CD14-positive monocyte (primary cell): ENCODE data around the gene CNTD1. TPM values are rescaled to one million over a fixed set of nuclear protein-coding genes. Genes with fewer than 3 reads are reported as not detected.

ENCODE experiments used
- DNase-seq, 3 donors: peaks; one replicate each; pipeline ENCODE4 v3.0.0-alpha.2; 2011 to 2022
- H2AFZ ChIP-seq: 2 replicates; pipeline ENCODE4 v1.6.0; 2012; ENCODE audit warnings: mild to moderate bottlenecking, low read depth, low read length, inconsistent platforms; ENCODE audit not compliant: insufficient read depth, poor library complexity, severe bottlenecking
- H3K27ac ChIP-seq, 2 donors: 1 replicate in 1 of 2; 2 replicates in 1 of 2; pipeline ENCODE4 v1.5.1; 2012 to 2013; ENCODE audit warnings: low read length in 2 of 2, control low read depth in 1 of 2, inconsistent platforms in 1 of 2, low read depth in 1 of 2, mild to moderate bottlenecking in 1 of 2
- H3K27me3 ChIP-seq, 2 donors: one replicate each; pipeline versions ENCODE4 v1.6.0 to v1.6.1; 2011 to 2013; ENCODE audit warnings: low read length in 2 of 2; ENCODE audit not compliant: control insufficient read depth in 2 of 2, insufficient read depth in 2 of 2
- H3K36me3 ChIP-seq, 2 donors: replicated peaks in 1 of 2; 1 replicate in 1 of 2; 2 replicates in 1 of 2; pipeline versions ENCODE4 v1.5.1 to v1.6.1; 2012 to 2013; ENCODE audit warnings: low read length in 2 of 2, control low read depth in 1 of 2, inconsistent platforms in 1 of 2, mild to moderate bottlenecking in 1 of 2; ENCODE audit not compliant: insufficient read depth in 2 of 2, control insufficient read depth in 1 of 2
- H3K4me1 ChIP-seq, 2 donors: 1 replicate in 1 of 2; 2 replicates in 1 of 2; pipeline versions ENCODE4 v1.5.1 to v1.6.1; 2012 to 2013; ENCODE audit warnings: low read length in 2 of 2, control low read depth in 1 of 2, inconsistent platforms in 1 of 2, mild to moderate bottlenecking in 1 of 2, moderate library complexity in 1 of 2; ENCODE audit not compliant: insufficient read depth in 2 of 2, control insufficient read depth in 1 of 2
- H3K4me2 ChIP-seq: replicated peaks from 2 replicates; pipeline ENCODE3; 2012; ENCODE audit warnings: low read length, moderate library complexity, mild to moderate bottlenecking; ENCODE audit not compliant: poor library complexity, severe bottlenecking; ENCODE audit errors: extremely low read depth
- H3K4me3 ChIP-seq, 3 experiments: fragments of 200-600 bp in 1 of 3; sonication (generic) in 1 of 3; replicated peaks in 1 of 3; 1 replicate in 2 of 3; 2 replicates in 1 of 3; pipeline ENCODE4 v1.5.1; 2011 to 2013; ENCODE audit warnings: low read length in 3 of 3, mild to moderate bottlenecking in 3 of 3, control low read depth in 2 of 3, low read depth in 2 of 3, inconsistent platforms in 1 of 3, moderate library complexity in 1 of 3
- H3K79me2 ChIP-seq: 2 replicates; pipeline ENCODE4 v1.6.0; 2012; ENCODE audit warnings: mild to moderate bottlenecking, control low read depth, inconsistent platforms, low read length, moderate library complexity; ENCODE audit not compliant: insufficient read depth
- H3K9ac ChIP-seq: 2 replicates; pipeline ENCODE4 v1.6.0; 2017; ENCODE audit warnings: low read length, mild to moderate bottlenecking; ENCODE audit not compliant: insufficient read depth, poor library complexity, severe bottlenecking
- H3K9me3 ChIP-seq, 2 donors: replicated peaks in 1 of 2; 1 replicate in 1 of 2; 2 replicates in 1 of 2; pipeline versions ENCODE4 v1.5.1 to v1.6.1; 2012 to 2013; ENCODE audit warnings: low read length in 2 of 2, control low read depth in 1 of 2; ENCODE audit not compliant: control insufficient read depth in 1 of 2, insufficient read depth in 1 of 2
- H4K20me1 ChIP-seq: 2 replicates; pipeline ENCODE4 v1.6.0; 2012; ENCODE audit warnings: mild to moderate bottlenecking, low read length, control low read depth, moderate library complexity; ENCODE audit not compliant: insufficient read depth
- H3K27ac Mint-ChIP-seq, 7 donors: one replicate each; pipeline ENCODE4 v1.8.0; 2020; ENCODE audit warnings: mild to moderate bottlenecking in 7 of 7, mixed read lengths in 7 of 7, moderate library complexity in 6 of 7, inconsistent platforms in 2 of 7
- H3K27me3 Mint-ChIP-seq, 3 donors: one replicate each; pipeline ENCODE4 v1.8.0; 2021 to 2022; ENCODE audit warnings: low read depth in 3 of 3, mild to moderate bottlenecking in 3 of 3, mixed read lengths in 3 of 3, moderate library complexity in 3 of 3, inconsistent platforms in 1 of 3
- H3K36me3 Mint-ChIP-seq, 2 donors: one replicate each; pipeline ENCODE4 v1.8.0; 2020; ENCODE audit warnings: mixed read lengths in 2 of 2, inconsistent platforms in 1 of 2, mild to moderate bottlenecking in 1 of 2
- H3K4me1 Mint-ChIP-seq: one replicate; pipeline ENCODE4 v1.8.0; 2020; ENCODE audit warnings: mild to moderate bottlenecking, mixed read lengths
- H3K4me3 Mint-ChIP-seq, 2 donors: one replicate each; pipeline ENCODE4 v1.8.0; 2020; ENCODE audit warnings: mild to moderate bottlenecking in 2 of 2, mixed read lengths in 2 of 2, moderate library complexity in 1 of 2
- H3K9me3 Mint-ChIP-seq, 7 donors: one replicate each; pipeline ENCODE4 v1.8.0; 2020 to 2022; ENCODE audit warnings: mixed read lengths in 7 of 7, mild to moderate bottlenecking in 6 of 7, moderate library complexity in 6 of 7, inconsistent platforms in 2 of 7
- WGBS: methylation state at CpG from one replicate; pipeline ENCODE4 v1.1.5; 2013; ENCODE audit warnings: missing lambda C conversion rate; ENCODE audit not compliant: insufficient coverage; 5-methylcytosine and 5-hydroxymethylcytosine counted together
- intact Hi-C, 2 donors: fragments of 100-400 bp; cut with micrococcal nuclease; formaldehyde crosslinking; loops; one replicate each; pipeline versions ENCODE4 v1.15.0 to v1.15.1; 2023
- polyA plus RNA-seq, 3 donors: library from polyadenylated mRNA; depleted of rRNA in 1 of 3; unstranded in 2 of 3; stranded (reverse) in 1 of 3; fragments of 300-500 nt in 2 of 3; fragments of >200 nt in 1 of 3; fragmentation: Illumina TruSeq in 2 of 3; gene quantifications; 1 replicate in 2 of 3; 2 replicates in 1 of 3; pipeline ENCODE4 v1.2.3, GENCODE V29; 2012 to 2021
- TF ChIP-seq, protein P1 (sequence below): fragments of 200-600 bp; IDR thresholded peaks from one replicate; pipeline ENCODE4 v1.8.0; 2022; ENCODE audit warnings: antibody characterized with exemption, mild to moderate bottlenecking

Gene CNTD1
- polyA plus RNA-seq, 3 donors: not detected

DNA sequence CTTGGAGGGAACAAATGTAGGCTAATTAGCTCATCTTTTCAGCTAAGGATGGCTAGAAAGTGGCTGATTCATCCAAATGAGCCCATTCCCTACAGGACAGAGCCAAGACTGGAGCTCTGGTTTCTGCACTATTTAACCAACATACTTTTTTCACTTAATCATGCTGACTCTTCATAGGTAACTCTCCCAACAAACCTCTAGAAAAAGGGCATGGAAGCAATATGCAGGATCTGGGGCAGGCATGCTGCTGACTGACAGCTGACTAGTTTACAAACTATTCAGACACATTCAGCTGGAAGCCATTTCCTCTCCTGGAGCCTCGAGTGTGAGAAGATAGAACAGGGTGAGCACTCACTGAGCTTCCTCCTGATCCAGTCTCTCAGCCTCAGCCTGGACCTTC, 19.2 kb downstream of the CNTD1 start:
- Histone ChIP-seq H3K27ac (no peak overlapping the region), H4K20me1 (peaks cover 13% of the 10 kb centered on the region), H3K4me1 (peaks cover 0 to 4% of the 10 kb centered on the region in 2 donors), H3K4me2 (no peak overlapping the region), H3K79me2 (peaks cover 21% of the 10 kb centered on the region), H3K36me3 (peaks cover 80 to 95% of the 10 kb centered on the region in 2 donors), H2AFZ (no peak overlapping the region), H3K9me3 (no peaks in the 10 kb centered on the region), H3K9ac (no peak overlapping the region), H3K4me3 (no peak overlapping the region), H3K27me3 (no peaks in the 10 kb centered on the region)
- TF ChIP-seq, protein P1, sequence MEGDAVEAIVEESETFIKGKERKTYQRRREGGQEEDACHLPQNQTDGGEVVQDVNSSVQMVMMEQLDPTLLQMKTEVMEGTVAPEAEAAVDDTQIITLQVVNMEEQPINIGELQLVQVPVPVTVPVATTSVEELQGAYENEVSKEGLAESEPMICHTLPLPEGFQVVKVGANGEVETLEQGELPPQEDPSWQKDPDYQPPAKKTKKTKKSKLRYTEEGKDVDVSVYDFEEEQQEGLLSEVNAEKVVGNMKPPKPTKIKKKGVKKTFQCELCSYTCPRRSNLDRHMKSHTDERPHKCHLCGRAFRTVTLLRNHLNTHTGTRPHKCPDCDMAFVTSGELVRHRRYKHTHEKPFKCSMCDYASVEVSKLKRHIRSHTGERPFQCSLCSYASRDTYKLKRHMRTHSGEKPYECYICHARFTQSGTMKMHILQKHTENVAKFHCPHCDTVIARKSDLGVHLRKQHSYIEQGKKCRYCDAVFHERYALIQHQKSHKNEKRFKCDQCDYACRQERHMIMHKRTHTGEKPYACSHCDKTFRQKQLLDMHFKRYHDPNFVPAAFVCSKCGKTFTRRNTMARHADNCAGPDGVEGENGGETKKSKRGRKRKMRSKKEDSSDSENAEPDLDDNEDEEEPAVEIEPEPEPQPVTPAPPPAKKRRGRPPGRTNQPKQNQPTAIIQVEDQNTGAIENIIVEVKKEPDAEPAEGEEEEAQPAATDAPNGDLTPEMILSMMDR: no peak
- DNase-seq: no peak
- intact Hi-C loops: no loop called here
- Mint-ChIP-seq H3K4me1 (no peaks in the 10 kb centered on the region), H3K4me3 (no peak overlapping the region), H3K9me3 (no peaks in the 10 kb centered on the region), H3K27me3 (peaks cover 0 to 2% (median 0%) of the 10 kb centered on the region in 3 donors), H3K27ac (peak overlapping the region in 2 of 7 donors; percentile 40 to 54), H3K36me3 (peaks cover 76 to 98% of the 10 kb centered on the region in 2 donors)
- 60% methylated on average over 1 of the region's 1 CpG for WGBS

DNA sequence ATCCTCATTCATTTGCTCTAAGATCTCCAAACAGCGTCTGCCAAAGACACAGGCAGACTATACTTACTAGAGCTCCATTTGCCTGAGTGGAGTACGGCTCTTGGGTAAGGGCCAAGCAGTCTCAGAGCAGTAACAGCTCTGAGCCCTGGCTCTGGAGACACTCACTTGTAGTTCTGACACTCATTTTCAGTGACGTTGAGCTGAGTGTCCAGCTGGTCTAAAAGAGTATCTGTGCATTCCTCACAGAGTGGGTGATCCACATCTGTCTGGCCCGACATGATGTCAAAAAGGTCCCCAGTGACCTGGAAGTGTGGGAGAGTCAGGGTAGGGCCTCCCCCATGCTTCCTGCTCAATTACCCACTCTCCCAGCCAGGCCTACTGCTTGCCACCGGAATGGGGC, 19.7 kb downstream of the CNTD1 start:
- Histone ChIP-seq H3K9me3 (no peaks in the 10 kb centered on the region), H3K4me3 (no peak overlapping the region), H3K27ac (no peak overlapping the region), H3K9ac (no peak overlapping the region), H4K20me1 (peaks cover 13% of the 10 kb centered on the region), H3K4me2 (no peak overlapping the region), H2AFZ (no peak overlapping the region), H3K27me3 (no peaks in the 10 kb centered on the region), H3K36me3 (peaks cover 80 to 90% of the 10 kb centered on the region in 2 donors), H3K79me2 (peaks cover 26% of the 10 kb centered on the region), H3K4me1 (peaks cover 4 to 10% of the 10 kb centered on the region in 2 donors)
- H3K4me3 Mint-ChIP-seq: no peak overlapping the region
- H3K27me3 Mint-ChIP-seq: peaks cover 0 to 2% (median 0%) of the 10 kb centered on the region in 3 donors
- 95% methylated on average over 3 of the region's 5 CpGs for WGBS
- H3K27ac Mint-ChIP-seq: peak overlapping the region in 2 of 7 donors; percentile 7 to 54
- intact Hi-C loops: no loop called here
- no peak for DNase-seq
- peaks cover 4% of the 10 kb centered on the region for H3K4me1 Mint-ChIP-seq
- peaks cover 76 to 93% of the 10 kb centered on the region in 2 donors for H3K36me3 Mint-ChIP-seq
- TF ChIP-seq, protein P1: no peak
- H3K9me3 Mint-ChIP-seq: no peaks in the 10 kb centered on the region
